HG02623 (cell line): ENCODE data around the gene XYLT1.
"Not testable (repeated sequence)": the region's sequence is repeated elsewhere in the genome, so short reads cannot be mapped to it uniquely, and the experiment has no call there.

Source experiments
- ATAC-seq: cut with Tn5 transposase; IDR thresholded peaks from one replicate; pipeline ENCODE4 v1.9.1; 2021; ENCODE audit warnings: moderate library complexity; ENCODE audit not compliant: unreplicated experiment

XYLT1 gene

DNA sequence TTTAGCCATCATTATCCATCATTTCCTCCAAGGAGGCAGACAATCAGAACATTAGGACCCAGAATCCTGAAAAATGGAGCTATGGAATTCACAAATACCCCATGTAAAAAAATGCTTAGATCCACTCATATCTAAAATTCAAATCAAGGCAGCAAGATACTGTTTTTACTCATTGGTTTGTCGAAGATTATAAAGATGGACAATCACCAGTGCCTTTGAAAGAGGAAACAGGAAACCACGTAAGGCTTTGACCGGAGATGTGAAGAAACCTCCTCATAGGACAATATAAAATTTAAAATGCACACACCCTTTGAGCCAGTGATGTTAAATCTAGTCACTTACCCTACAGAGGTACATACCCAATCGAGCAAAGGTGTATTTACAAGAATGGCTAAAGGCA lies 130.0 kb downstream of the XYLT1 start:
- no peak for ATAC-seq

DNA sequence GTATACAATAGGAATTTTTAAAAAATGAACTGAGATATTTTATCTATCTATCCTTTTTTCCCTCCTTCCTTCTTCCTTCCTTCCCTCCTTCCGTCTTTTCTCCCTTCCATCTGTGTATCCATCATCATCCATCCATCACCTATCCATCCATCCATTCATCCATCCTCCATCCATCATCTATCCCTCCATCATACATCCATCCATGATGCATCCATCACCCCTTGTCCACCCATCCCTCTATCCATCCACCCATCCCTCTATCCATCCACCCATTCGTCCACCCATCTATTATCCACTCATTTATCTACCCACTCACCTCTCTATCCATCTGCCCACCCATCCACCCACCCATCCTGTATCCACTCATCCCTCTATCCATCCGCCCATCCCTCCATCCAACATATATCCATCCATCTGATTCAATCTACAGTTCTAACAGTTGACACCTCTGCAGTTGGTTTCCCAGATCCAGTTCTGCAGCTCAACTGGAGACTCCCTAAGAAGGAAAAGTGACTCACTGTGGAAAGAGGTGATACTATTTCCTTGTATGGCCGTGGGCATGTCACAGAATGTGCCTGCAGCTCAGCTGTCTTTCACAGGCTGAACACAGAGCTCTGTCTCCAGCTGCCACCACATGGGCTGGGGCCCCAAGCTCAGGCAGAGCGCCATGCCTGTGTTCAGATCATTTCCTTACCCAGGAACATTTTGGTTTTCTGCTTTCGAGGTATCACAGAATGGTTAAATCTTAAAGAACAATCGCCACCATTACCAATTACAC lies 130.8 kb downstream of the XYLT1 start:
- no peak for ATAC-seq

DNA sequence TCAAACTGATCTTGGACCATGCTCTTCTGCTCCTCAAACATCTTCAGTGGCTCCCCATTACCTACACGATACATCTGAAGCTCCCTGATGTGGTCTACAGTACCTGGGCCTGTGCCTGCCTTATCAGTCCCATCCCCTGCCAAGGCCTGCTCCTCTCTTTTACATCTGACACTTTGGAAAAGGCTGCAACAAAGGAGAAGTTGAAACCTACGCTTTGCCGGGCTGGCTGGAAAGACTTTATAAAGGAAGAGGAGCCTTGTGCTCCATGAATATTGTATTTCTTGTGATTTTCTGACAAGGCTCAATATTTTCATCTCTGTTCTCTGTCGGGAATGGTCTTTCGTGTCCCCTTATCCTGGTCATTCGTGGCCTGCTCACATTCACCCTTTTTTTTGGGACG lies 132.5 kb downstream of the XYLT1 start:
- ATAC-seq, result no peak

DNA sequence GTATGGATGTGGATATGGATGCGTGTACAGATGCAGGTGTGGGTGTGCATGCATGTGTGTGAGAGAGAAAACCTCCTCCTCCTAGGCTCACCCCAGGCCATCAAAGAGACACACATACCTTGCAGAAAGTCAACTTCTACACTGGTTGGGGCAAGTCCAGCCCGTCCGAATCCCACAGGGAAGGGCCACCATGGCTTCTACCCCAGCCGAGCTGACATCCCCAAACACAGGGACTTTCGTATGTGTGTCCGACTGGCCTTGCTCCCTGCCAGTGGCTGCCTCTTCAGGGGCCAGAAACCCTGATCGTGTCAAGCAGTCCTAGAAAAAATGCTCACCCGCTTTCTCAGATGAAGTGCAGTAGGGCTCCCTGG lies 134.2 kb downstream of the XYLT1 start:
- ATAC-seq, result no peak

DNA sequence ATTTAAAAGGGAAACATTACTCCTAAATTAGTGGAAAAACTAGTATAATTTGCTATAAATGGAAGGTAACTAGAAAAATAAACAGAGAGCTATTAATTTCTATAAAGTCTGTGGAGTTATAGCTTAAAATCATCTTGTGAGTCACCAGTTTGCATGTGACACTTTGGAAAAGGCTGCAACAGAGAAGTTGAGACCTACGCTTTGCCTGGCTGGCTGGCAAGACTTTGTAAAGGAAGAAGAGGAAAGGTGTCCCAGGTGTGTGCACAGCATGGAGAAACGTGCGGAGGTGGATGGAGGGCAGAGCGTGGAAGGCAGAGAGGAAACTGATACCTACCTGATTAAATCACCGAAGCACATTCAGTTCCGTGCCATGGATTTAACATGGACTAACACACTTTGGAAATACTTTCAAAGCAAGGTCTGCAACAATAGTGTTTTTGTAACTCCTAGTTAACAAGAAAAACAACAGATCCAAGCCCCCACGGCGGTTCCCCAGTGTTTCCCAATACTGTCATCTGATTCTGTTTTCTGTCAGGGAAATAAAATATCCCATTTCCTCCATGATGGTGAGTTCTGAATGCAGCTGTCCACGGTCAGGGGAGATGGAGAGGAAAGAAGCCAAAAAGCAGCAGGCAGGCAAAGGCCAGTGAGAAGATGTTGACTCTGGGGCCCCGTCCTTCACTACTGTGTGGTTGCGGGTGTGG lies 134.8 kb downstream of the XYLT1 start:
- no peak for ATAC-seq

DNA sequence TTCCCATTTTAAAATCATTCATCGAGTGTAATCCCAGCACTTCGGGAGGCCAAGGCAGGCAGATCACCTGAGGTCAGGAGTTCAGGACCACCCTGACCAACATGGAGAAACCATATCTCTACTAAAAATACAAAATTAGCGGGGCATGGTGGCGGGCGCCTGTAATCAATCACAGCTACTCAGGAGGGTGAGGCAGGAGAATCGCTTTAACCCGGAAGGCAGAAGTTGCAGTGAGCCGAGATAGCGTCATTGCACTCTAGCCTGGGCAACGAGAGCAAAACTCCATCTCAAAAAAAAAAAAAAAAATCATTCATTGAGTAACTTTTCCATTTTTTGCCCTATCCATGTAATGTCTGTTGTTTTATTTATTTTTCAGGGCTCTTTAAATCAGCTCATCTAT lies 135.4 kb downstream of the XYLT1 start:
- ATAC-seq, result not testable (repeated sequence)

DNA sequence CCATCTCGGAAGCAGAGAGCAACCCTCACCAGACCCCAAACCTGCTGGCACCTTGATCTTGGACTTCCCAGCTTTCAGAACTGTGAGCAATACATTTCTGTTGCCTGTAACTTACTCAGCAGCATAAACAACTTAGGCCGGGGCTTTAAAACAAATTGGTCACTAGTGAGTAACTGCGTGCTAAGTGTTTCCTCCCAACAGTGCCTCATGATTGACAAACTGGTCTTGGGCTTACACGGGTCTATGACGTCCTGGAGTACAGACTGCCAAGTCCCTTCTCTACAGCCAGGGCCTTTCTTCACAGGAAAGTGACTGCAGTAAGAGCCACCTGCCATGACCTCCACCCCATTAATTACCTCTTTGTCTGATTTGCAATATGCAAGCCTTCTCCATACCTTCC lies 136.7 kb downstream of the XYLT1 start:
- no peak for ATAC-seq

DNA sequence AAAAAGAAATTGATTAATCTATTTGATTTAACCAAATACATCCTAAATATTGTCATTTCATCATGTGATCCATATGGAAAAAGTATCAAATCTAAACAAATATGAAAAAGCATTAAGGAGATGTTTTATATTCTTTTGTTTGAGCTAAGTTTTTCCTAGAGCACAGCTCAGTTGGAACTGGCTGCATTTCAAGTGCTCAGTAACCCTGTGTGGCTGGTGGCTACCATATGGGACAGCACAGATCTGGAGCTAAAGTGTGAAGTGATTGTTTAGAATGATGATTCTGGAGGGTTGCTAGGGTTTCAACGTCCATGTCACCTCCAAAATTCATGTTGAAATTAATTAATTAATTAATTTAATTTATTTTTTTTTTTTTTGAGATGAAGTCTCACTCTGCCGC lies 137.5 kb downstream of the XYLT1 start:
- no peak for ATAC-seq

DNA sequence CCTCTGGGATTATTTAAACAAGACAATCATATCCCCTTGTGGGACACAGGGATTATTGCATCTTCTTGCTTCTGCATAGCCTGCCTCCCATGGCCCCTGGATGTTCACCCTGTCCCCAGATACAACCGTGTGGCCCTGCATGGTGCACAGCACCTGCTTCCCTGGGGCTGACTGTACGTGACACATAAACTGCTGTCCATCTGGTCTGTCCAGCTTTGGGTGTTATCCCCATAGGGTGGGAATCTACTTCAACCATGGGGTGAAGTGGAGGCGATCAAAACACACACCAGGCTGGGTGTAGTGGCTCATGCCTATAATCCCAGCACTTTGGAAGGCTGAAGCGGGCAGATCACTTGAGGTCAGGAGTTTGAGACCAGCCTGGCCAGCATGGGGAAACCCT lies 138.8 kb downstream of the XYLT1 start:
- no peak for ATAC-seq

DNA sequence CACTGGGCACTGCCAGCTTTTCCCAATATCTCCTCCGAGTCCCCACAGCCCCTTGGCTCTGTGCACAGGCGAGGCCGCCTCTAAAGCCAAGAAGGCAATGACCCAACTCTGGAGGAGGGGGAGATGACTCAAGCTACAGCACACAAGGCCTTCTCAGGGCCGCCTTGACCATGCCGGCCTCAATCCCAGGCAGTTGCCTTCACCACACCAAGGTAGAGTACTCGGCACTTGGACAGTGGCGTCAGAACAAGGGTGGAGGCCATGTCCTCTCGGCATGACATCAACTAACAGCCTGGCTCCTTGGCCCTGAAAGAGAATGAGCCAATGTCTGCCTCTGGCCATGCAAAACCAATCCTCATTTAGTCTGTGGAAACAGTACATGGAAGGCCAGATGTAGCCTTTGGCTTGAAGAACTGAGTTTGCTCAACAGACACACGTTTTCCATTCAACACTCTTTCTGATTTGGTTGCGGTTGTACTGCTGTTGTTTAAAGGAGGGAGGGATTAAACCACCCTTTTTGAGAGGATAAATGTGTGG lies 139.6 kb downstream of the XYLT1 start:
- no peak for ATAC-seq

DNA sequence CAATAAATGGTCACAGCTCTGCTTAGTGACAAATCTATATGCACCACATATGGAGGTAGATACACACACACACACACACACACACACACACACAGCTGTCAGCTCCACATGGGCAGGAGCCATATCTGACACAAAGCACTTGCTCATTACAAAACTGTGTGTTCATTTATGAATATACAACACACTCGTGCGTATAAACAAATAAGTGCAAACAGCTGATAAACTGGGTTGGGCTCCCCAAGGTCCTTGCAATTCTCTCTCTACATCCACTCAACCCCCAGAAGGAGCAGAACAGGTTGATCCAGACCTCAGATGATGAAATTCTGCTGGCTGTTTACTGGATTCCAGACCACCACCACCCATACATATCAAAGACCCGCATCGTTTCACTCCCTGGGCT lies 140.7 kb downstream of the XYLT1 start:
- no peak for ATAC-seq

DNA sequence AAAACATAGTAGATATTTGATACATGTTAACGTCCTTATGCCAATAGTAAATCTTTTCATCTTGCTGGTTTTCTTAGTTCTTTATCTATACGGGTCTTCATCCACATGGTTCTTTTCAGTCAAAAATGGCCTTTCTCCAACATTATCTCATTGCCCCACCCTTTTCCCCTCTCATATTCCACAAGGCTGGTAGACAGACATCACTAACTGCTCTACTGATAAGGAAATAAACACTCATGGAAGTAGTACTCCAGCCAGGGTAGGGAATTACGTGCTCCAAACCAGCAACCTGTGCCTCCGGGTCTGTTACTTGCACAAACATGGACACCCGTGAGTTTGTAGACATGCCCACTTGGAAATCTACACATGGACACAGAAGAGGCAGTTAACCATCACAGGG lies 141.4 kb downstream of the XYLT1 start:
- ATAC-seq, result no peak

DNA sequence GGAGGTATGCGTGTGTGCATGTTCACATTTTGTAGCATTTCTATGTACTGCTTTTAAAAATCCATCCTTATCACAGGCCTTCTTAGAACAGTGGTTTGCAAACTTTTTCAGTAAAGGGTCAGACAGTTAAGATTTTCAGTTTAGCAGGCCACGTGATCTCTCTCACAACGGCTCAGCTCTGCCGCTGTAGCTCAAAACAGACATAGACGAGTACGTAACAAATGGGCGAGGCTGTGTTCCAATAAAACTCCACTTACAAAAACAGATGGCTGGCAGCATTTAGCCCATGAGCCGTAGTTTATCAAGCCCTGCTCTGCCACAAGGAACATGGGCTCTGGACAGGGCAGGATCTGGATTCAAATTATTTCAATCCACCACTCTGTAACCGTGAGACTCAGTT lies 141.8 kb downstream of the XYLT1 start:
- no peak for ATAC-seq

DNA sequence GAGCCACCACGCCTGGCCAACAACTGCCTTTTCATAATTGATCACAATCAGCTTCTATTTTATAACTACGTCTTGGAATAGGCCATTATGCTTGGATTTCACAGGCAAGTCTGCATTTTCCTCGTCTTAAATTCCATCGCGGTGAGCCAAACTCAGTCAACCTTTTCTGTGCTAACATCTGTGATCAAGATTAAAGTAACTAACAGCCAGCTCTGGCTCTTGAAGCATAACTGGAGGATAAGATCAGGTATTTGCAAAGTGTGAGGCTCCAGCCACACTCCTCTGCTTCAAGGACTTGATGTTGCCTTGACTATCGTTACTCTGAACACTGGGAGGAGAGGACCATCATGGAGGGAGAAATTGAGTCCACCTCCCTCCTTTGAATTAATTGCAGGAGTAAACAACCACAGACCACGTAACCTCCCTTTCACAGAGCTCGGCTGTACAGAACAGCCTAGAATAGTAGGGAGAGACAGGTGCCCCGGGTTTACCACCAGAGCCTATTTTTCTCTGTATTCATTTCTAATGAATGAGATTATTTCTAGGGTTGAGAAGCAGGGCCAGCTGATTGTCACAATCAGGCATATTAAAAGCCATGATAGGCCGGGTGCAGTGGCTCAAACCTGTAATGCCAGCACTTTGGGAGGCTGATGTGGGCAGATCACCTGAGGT lies 143.0 kb downstream of the XYLT1 start:
- ATAC-seq, result no peak

DNA sequence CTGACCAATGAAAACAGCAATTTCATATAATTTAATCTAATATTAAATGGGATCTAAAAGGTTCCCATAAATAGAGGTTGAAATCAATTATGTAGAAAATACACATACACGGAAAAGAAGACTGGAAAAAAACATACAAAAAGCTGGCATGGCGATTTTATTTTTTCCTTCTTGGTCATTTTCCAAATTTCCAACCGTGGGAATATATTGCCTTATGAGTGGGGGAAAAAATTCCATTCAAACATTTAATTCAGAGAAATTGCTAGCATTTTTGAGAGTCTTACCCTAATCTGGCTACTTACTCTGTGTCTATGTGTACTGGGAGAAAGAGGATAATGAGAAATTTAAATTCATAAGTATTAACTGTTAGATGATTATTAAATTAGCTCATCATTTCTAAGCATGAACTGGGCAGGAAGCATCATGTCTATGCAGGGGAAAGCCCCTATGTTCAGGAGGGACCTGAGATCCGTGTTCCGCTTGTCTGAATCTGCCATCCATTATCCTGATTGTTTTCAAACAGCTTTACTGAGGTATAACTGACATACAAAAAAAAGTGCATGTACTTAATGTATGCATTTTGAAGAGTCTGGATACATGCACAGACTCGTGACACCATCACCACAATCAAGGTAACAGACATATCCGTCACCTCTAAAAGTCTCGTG lies 145.2 kb downstream of the XYLT1 start:
- no peak for ATAC-seq

DNA sequence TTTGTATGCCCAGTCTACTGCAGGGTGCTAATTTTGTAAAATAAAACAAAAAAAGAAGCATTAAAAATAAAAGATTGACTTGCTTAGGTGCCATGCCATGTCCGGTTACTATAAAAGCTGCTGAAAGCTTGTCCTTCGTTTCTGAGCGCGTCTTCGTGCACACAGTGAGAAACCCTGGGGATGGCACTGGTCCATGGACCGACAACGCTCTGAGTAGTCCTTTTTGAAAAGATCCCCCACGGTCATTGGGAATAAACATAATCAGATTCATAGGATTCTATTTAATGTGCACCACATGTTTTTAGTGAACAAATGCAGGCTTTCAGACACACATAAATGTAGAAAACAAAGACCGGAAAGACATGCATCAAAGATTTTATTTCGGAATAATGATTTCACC lies 146.3 kb downstream of the XYLT1 start:
- no peak for ATAC-seq

DNA sequence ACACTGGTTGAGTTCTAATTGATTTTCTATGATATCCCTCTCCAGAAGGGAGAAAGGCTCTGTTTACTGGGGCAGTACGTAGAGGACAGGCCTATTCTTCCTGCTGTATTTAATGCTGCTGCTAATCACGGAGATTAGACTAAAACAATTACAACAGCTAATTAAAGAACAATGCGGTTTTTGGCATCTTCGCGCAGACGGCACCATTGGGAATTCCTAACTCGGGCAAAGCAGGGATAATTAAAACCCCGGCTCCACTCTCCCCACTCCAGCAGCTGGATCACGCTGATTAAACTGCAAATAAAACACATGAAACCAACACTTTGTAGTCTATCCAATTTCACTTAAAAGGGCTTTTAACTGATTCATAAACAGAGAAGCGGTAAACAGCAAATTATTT lies 147.6 kb downstream of the XYLT1 start:
- no peak for ATAC-seq

DNA sequence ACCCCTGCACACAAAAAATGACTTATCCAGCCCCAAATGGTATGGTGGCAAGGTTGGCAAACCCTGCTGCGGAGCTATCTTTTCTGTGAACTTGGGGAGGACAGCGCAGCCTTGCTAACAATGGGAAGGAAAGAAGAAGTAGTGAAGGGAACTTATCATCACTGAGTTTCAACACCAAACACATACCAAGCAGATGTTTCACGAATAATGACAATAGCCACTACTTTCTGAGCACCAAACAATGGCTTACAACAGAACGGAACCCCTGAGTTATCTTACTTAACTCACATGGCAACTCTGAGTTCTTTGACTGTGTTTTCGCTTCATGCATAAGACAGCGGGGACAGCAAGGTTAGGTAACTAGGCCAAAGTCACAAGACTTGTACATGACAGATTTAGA lies 148.9 kb downstream of the XYLT1 start:
- ATAC-seq, result no peak

DNA sequence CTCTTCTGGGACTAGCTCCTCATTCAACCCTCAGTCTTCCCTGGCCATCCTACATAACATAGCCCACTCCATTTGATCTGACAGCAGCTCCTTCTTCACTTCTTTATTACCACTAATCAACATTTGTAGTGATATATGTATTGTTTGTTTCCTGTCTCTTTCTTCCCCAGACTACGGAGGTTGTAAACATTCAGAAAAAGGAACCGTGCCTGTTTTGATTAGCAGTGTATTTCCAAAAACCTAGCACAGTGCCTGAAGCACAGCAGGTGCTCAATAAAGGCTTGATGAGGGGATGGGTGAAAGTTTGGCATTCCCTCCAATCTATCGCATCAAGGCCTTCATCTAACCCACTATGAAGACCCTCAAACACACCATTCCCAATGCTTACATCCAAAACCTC lies 150.8 kb downstream of the XYLT1 start:
- no peak for ATAC-seq

DNA sequence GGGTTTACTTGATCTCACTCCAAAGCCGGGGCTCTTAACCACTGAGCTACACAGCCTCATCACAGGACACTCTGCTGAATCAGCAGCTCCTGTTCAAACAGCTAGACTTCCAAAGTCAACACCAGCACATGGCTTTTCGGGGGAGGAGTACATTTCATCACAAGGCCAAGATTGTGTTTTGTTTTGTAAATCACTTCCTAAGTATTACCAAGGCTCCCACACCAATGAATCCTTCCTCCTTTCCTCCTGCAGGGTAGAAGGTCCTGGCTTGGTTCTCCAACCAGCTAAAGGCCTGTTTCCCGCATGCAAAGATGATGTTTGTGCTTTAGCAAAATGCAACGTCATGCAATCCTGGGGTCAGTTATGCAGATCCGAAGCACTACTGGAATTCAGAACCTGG lies 152.5 kb downstream of the XYLT1 start:
- no peak for ATAC-seq

DNA sequence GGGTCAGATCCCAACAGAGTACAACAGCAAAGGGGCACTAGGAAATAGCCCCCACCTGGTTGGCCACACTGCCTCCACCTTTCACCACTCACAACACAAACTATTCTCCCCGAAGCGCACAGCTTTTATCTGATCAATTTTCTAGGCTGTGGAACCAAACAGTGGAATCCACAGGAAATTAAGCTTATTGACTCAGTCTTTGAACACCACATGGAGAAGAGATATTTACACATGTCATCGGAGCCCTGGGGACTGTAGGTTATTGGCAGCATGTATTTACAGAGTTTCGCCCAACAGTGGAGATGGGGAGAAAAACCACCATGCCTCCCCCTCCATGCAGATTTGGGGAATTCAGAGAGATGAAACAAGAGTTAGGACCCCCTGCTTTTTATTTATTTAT lies 154.8 kb downstream of the XYLT1 start:
- ATAC-seq, result no peak
